Stomach (tissue), 9 donors: Measurements from ENCODE around the gene SMAP1. TPM values are rescaled to one million over a fixed set of nuclear protein-coding genes. Genes with fewer than 3 reads are reported as not detected.
A peak's percentile ranks its signal among the peaks of the same experiment; 100 is the strongest.
"Not testable (repeated sequence)": the region's sequence is repeated elsewhere in the genome, so short reads cannot be mapped to it uniquely, and the experiment has no call there.

Source experiments
- DNase-seq, 2 donors: peaks; one replicate each; pipeline versions ENCODE4 v3.0.0 to v3.0.0-alpha.2; 2013 to 2019
- H3K27ac ChIP-seq, 5 donors: fragments of 200-600 bp in 4 of 5; sonication (generic) in 4 of 5; one replicate each; pipeline ENCODE4 v1.5.1; 2013 to 2019; ENCODE audit warnings: mild to moderate bottlenecking in 1 of 5, moderate library complexity in 1 of 5
- H3K27me3 ChIP-seq, 3 donors: fragments of 200-600 bp; sonication (generic); one replicate each; pipeline ENCODE4 v1.5.1; 2017 to 2019; ENCODE audit warnings: mixed run types in 1 of 3
- H3K36me3 ChIP-seq, 4 donors: fragments of 200-600 bp; sonication (generic); 1 replicate in 3 of 4; 2 replicates in 1 of 4; pipeline ENCODE4 v1.5.1; 2016 to 2019
- H3K4me1 ChIP-seq, 4 donors: fragments of 200-600 bp; sonication (generic); one replicate each; pipeline ENCODE4 v1.5.1; 2016 to 2019
- H3K4me3 ChIP-seq, 4 donors: fragments of 200-600 bp; sonication (generic) in 3 of 4; one replicate each; pipeline ENCODE4 v1.5.1; 2016 to 2019; ENCODE audit warnings: mild to moderate bottlenecking in 1 of 4
- H3K9me3 ChIP-seq, 4 donors: fragments of 200-600 bp; sonication (generic); one replicate each; pipeline ENCODE4 v1.5.1; 2016 to 2019
- EP300 ChIP-seq: sonication (generic); formaldehyde crosslinking; IDR thresholded peaks from one replicate; pipeline ENCODE4 v1.6.1; 2017; ENCODE audit warnings: antibody characterized with exemption
- POLR2A ChIP-seq, 4 donors: fragments of 450-650 bp; IDR thresholded peaks; one replicate each; pipeline ENCODE4 v1.6.1; 2016; ENCODE audit warnings: antibody characterized with exemption in 4 of 4, control low read depth in 2 of 4, mild to moderate bottlenecking in 1 of 4, moderate library complexity in 1 of 4
- POLR2AphosphoS5 ChIP-seq, 3 donors: sonication (generic); formaldehyde crosslinking; IDR thresholded peaks; one replicate each; pipeline ENCODE4 v1.6.1; 2016; ENCODE audit warnings: antibody characterized with exemption in 3 of 3
- WGBS, 5 donors: extraction: QIAGEN DNeasy Blood & Tissue Kit in 3 of 5; methylation state at CpG; one replicate each; pipeline versions ENCODE4 v1.1.5 to v1.1.7; 2013 to 2018; 5-methylcytosine and 5-hydroxymethylcytosine counted together
- intact Hi-C: fragments of 100-400 bp; cut with DNase I; formaldehyde crosslinking; loops from one replicate; pipeline ENCODE4 v1.15.1; 2023; ENCODE audit warnings: low total_unique reads
- polyA plus RNA-seq, 3 donors: library from polyadenylated mRNA; stranded (reverse); fragments of 200-250 nt; gene quantifications; one replicate each; pipeline ENCODE4 v1.2.3, GENCODE V29; 2013
- total RNA-seq, 5 donors: library from RNA; depleted of rRNA; stranded (reverse); fragments of >200 nt; gene quantifications; one replicate each; pipeline versions ENCODE4 v1.1.0 to v1.2.3, GENCODE V29; 2014 to 2016
- TF ChIP-seq, protein P1 (sequence below), 7 experiments: fragments of 450-650 bp in 4 of 7; fragments of 200-600 bp in 3 of 7; sonication (generic) in 3 of 7; IDR thresholded peaks; one replicate each; pipeline ENCODE4 v1.5.1; 2016 to 2019; ENCODE audit warnings: antibody characterized with exemption in 7 of 7, control low read depth in 2 of 7, mild to moderate bottlenecking in 1 of 7
- donor health status: healthy with polysubstance abuse.
- donor health status: Bipolar disorder and iron deficiency.
- donor health status: healthy.

The SMAP1 gene
- total and polyA plus RNA-seq, 8 donors = 13.4 to 65.3 (median 25.4) TPM

GRCh38 chr6:70753870-70754380, 86.2 kb downstream of the SMAP1 start:
- Histone ChIP-seq H3K4me3 (no peak overlapping the region), H3K9me3 (no peaks in the 10 kb centered on the region), H3K27me3 (no peaks in the 10 kb centered on the region), H3K4me1 (no peaks in the 10 kb centered on the region), H3K36me3 (peaks cover 0 to 20% (median 19%) of the 10 kb centered on the region in 4 donors), H3K27ac (no peak overlapping the region)
- no peak for DNase-seq
- TF ChIP-seq EP300 (no peak), POLR2A (IDR thresholded peaks at IDR 0.05) (no peak), POLR2AphosphoS5 (IDR thresholded peaks at IDR 0.05) (no peak)
- TF ChIP-seq, protein P1, sequence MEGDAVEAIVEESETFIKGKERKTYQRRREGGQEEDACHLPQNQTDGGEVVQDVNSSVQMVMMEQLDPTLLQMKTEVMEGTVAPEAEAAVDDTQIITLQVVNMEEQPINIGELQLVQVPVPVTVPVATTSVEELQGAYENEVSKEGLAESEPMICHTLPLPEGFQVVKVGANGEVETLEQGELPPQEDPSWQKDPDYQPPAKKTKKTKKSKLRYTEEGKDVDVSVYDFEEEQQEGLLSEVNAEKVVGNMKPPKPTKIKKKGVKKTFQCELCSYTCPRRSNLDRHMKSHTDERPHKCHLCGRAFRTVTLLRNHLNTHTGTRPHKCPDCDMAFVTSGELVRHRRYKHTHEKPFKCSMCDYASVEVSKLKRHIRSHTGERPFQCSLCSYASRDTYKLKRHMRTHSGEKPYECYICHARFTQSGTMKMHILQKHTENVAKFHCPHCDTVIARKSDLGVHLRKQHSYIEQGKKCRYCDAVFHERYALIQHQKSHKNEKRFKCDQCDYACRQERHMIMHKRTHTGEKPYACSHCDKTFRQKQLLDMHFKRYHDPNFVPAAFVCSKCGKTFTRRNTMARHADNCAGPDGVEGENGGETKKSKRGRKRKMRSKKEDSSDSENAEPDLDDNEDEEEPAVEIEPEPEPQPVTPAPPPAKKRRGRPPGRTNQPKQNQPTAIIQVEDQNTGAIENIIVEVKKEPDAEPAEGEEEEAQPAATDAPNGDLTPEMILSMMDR (IDR thresholded peaks at IDR 0.05) = no peak
- 66 to 88% (median 81%) methylated on average over 1 of the region's 1 CpG for WGBS, 5 donors
- intact Hi-C loops = no loop called here

DNA sequence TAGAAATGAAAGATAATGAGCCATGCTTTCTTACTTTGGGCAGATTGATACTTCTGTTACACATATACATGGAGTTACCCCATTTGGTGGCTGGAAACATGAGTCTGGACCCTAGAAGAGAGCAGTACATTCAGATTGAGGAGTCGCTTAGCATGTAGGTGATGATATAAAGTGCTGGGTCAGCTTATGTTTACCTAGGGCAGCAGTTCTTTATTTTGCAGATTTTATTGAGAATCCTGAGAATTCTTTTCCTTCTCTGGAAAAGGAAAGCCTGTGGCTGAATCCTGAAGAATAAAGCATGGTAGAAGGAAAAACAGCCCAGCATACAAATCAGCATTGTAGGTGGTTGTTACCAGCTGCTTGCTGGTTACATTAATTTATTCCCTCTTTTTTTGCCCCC, 91.2 kb downstream of the SMAP1 start:
- H3K4me3 ChIP-seq = no peak overlapping the region
- WGBS, 5 donors = 0 to 62% (median 50%) methylated on average over 1 of the region's 1 CpG
- peaks cover 0 to 9% (median 2%) of the 10 kb centered on the region in 4 donors for H3K4me1 ChIP-seq

DNA sequence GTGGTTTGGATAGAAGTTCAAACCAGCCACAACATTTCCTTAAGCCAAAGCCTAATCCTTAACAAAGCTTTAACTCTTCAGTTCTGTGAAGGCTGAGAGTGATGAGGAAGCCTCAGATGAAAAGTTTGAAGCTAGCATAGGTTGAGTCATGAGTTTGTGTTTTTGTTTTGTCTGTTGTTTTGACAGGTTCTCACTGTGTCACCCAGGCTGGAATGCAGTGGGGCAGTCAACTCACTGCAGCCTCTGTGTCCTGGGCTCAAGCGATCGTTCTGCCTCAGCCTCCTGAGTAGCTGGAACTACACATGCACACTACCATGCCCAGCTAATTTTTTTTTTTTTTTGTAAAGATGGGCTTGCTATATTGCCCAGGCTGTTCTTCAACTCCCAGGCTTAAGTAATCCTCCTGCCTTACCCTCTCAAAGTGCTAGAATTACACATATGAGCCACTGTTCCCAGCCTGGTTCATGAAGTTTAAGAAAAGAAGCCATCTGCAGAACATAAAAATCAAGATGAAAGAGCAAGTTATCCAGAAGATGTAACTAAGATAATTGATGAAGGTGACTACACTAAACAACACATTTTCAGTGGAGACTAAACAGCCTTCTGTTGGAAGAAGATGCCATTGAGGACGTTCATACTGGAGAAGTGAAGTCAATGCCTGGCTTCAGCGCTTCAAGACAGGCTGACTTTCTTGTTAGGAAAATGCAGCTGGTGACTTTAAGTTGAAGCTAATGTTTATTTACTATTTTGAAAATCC, 96.2 kb downstream of the SMAP1 start:
- DNase-seq = peak in 1 of 2 donors; percentile 20
- Histone ChIP-seq H3K27me3 (no peaks in the 10 kb centered on the region), H3K36me3 (peaks cover 0 to 18% (median 8%) of the 10 kb centered on the region in 4 donors), H3K27ac (no peak overlapping the region), H3K4me1 (peaks cover 0 to 16% (median 6%) of the 10 kb centered on the region in 4 donors), H3K4me3 (no peak overlapping the region), H3K9me3 (peaks cover 0 to 6% (median 0%) of the 10 kb centered on the region in 4 donors)
- no peak for TF ChIP-seq EP300
- no peak for TF ChIP-seq POLR2AphosphoS5 (IDR thresholded peaks at IDR 0.05)
- TF ChIP-seq POLR2A (IDR thresholded peaks at IDR 0.05) = no peak
- TF ChIP-seq, protein P1 (IDR thresholded peaks at IDR 0.05) = no peak
- 75 to 88% (median 85%) methylated on average over 4 of the region's 4 CpGs for WGBS, 5 donors
- intact Hi-C loops = no loop called here

More for the DNA sequence above, 91.2 kb downstream of the SMAP1 start:
- H3K27ac ChIP-seq = no peak overlapping the region
- DNase-seq = no peak
- no peaks in the 10 kb centered on the region for H3K9me3 ChIP-seq
- no peak for TF ChIP-seq POLR2AphosphoS5 (IDR thresholded peaks at IDR 0.05)
- TF ChIP-seq EP300 = no peak
- TF ChIP-seq, protein P1 (IDR thresholded peaks at IDR 0.05) = no peak
- TF ChIP-seq POLR2A (IDR thresholded peaks at IDR 0.05) = no peak
- intact Hi-C loops = no loop called here
- peaks cover 0 to 26% (median 22%) of the 10 kb centered on the region in 4 donors for H3K36me3 ChIP-seq
- H3K27me3 ChIP-seq = no peaks in the 10 kb centered on the region

GRCh38 chr6:70764706-70765105, 97.0 kb downstream of the SMAP1 start:
- Histone ChIP-seq H3K9me3 (peaks cover 0 to 6% (median 0%) of the 10 kb centered on the region in 4 donors), H3K27me3 (no peaks in the 10 kb centered on the region), H3K4me3 (no peak overlapping the region), H3K4me1 (peaks cover 0 to 16% (median 6%) of the 10 kb centered on the region in 4 donors), H3K36me3 (peaks cover 0 to 13% (median 6%) of the 10 kb centered on the region in 4 donors), H3K27ac (no peak overlapping the region)
- intact Hi-C loops = no loop called here
- 79 to 93% (median 87%) methylated on average over 4 of the region's 4 CpGs for WGBS, 5 donors
- TF ChIP-seq, protein P1 (IDR thresholded peaks at IDR 0.05) = no peak
- no peak for TF ChIP-seq POLR2A (IDR thresholded peaks at IDR 0.05)
- TF ChIP-seq EP300 = no peak
- no peak for TF ChIP-seq POLR2AphosphoS5 (IDR thresholded peaks at IDR 0.05)
- DNase-seq = no peak

DNA sequence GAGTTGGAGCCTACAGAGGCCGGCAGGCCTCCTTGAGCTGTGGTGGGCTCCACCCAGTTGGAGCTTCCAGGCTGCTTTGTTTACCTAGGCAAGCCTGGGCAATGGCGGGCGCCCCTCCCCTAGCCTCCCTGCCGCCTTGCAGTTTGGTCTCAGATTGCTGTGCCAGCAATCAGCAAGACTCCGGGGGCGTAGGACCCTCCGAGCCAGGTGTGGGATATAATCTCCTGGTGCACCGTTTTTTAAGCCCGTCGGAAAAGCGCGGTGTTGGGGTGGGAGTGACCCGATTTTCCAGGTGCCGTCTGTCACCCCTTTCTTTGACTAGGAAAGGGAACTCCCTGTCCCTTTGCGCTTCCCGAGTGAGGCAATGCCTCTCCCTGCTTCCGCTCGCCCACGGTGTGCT, 103.7 kb downstream of the SMAP1 start:
- DNase-seq, H3K27ac ChIP-seq, H3K27me3 ChIP-seq, H3K9me3 ChIP-seq, intact Hi-C loops, H3K4me1 ChIP-seq, H3K4me3 ChIP-seq: not testable (repeated sequence)
- peaks cover 0 to 24% (median 19%) of the 10 kb centered on the region in 4 donors for H3K36me3 ChIP-seq
- 93 to 97% (median 96%) methylated on average over 17 to 19 of the region's 19 CpGs for WGBS, 5 donors
